ENCODE results near the gene OTULIN. TPM values are rescaled to one million over a fixed set of nuclear protein-coding genes. Genes with fewer than 3 reads are reported as not detected.

Gene OTULIN
- total RNA-seq (10 to 100 TPM; 12.9 to 37.9 (median 19.8) TPM), polyA plus RNA-seq (10 to 100 TPM in 1 of 3 donors, 1 to 10 TPM in 2; 6.6 to 13.8 (median 6.7) TPM)

DNA sequence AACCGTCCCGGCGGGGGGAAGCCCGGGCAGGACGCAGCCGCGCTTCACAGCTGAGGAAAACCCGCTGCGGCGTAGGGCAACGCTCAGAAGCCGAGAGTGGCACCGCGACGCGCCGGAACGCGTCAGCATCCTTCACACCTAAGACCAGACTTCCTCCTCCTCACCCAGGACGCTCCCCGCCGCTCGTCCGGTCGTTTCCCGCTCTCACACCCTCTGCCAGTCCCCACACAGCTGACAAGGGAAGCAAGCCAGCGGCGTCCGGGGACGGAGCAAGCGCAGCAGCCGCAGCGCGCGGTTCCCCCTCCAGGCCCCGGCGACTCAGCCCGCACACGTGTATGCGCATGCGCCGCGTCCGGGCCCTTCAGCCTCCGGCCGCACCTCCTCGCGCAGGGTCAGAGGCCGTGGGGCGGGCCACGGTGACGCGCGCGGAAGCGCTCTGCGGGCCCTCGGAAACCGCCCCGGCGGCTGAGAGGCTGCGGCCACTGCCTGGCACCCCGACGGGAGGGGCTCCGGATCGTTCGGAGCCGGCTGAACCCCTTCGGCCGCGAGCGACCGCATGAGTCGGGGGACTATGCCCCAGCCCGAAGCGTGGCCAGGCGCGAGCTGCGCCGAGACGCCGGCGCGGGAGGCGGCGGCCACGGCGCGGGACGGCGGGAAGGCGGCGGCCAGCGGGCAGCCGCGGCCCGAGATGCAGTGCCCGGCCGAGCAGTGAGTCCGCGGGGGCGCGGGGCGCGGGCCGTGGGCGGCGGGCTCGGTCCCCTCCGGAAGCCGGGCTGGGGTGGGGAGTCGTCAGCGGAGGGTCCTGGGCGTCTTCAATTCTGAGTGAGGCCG lies at the start of gene OTULIN:
TSS of gene OTULIN (plus strand) at position 449 of the 831 bp plus-strand sequence. CDS start at position 557, 108 bp downstream.
- peak; percentile 95 for DNase-seq
- 0 to 1% methylated on average over 115 of the region's 115 CpGs for WGBS, 2 donors

DNA sequence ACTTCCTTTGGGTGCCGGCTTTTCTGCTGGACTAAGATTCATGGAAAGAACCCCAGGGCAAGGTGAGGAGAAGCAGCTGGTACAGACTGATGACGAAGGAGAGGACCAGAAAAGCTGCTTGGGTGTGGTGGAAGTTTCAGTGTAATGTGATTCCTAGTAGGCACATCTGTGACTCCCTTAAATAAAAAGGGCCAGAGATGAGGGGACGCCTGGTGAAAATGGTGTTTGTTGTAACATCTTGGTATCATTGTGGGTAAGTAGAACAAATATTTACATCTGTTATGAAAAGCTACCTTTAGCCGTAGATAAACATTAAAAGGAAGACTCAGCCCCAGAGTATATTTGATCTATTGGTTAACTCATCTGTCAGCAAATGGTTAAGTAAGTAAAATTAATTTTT lies 49.2 kb upstream of the OTULIN start:
- H3K27me3 ChIP-seq: no peaks in the 10 kb centered on the region
- 89 to 90% methylated on average over 4 of the region's 4 CpGs for WGBS, 2 donors
- H3K36me3 ChIP-seq: no peaks in the 10 kb centered on the region
- no peaks in the 10 kb centered on the region for H3K4me1 ChIP-seq
- H3K27ac ChIP-seq: no peak overlapping the region
- intact Hi-C loops (cut with DNase I): no loop called here
- DNase-seq: no peak
- no peak overlapping the region for H3K4me3 ChIP-seq
- no peaks in the 10 kb centered on the region for H3K9me3 ChIP-seq
- TF ChIP-seq EP300 (IDR thresholded peaks at IDR 0.05): no peak
- TF ChIP-seq POLR2A (IDR thresholded peaks at IDR 0.05): no peak
- TF ChIP-seq, protein P1, sequence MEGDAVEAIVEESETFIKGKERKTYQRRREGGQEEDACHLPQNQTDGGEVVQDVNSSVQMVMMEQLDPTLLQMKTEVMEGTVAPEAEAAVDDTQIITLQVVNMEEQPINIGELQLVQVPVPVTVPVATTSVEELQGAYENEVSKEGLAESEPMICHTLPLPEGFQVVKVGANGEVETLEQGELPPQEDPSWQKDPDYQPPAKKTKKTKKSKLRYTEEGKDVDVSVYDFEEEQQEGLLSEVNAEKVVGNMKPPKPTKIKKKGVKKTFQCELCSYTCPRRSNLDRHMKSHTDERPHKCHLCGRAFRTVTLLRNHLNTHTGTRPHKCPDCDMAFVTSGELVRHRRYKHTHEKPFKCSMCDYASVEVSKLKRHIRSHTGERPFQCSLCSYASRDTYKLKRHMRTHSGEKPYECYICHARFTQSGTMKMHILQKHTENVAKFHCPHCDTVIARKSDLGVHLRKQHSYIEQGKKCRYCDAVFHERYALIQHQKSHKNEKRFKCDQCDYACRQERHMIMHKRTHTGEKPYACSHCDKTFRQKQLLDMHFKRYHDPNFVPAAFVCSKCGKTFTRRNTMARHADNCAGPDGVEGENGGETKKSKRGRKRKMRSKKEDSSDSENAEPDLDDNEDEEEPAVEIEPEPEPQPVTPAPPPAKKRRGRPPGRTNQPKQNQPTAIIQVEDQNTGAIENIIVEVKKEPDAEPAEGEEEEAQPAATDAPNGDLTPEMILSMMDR (IDR thresholded peaks at IDR 0.05): no peak
- no peak for TF ChIP-seq POLR2AphosphoS5 (IDR thresholded peaks at IDR 0.05)

More for the DNA sequence above, at the start of gene OTULIN:
- Histone ChIP-seq H3K9me3 (no peaks in the 10 kb centered on the region), H3K27ac (peak within 1 kb of the TSS; percentile 85 to 95 (median 92)), H3K36me3 (no peaks in the 10 kb centered on the region), H3K27me3 (no peaks in the 10 kb centered on the region), H3K4me3 (peak within 1 kb of the TSS; percentile 61 to 79 (median 69)), H3K4me1 (peaks cover 0 to 40% (median 33%) of the 10 kb centered on the region in 4 donors)
- intact Hi-C loops (cut with DNase I): loop anchor here (5.0 to 10.0 kb wide), 3 partner anchors 82 to 550 kb away; partner anchors contain the start of genes ANKH and OTULINL
- peak in 1 of 4 donors; percentile 8 for TF ChIP-seq EP300 (IDR thresholded peaks at IDR 0.05)
- TF ChIP-seq, protein P1 (IDR thresholded peaks at IDR 0.05): no peak
- peak; percentile 82 to 95 (median 93) for TF ChIP-seq POLR2AphosphoS5 (IDR thresholded peaks at IDR 0.05)
- peak; percentile 62 to 79 for TF ChIP-seq POLR2A (IDR thresholded peaks at IDR 0.05)

DNA sequence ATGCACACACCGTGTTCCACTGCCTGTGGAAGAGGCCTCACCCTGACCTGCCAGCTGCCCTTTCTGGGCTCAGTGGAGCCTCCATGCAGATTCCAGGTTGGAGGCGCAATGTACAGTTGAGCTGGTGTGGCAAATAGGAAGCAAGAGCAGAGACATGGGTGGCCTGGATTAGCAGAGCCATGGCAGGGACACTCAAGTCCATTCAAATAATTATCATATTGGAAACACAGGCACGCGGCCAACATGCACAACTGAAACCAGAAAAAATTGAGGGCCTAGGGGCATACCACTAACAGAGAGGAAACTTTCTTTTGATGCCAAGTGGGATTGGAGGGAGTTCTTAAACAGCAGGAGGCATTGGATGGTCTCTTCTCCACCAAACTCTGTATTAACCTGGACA lies 47.1 kb upstream of the OTULIN start:
- Histone ChIP-seq H3K4me3 (no peak overlapping the region), H3K4me1 (no peaks in the 10 kb centered on the region), H3K27ac (no peak overlapping the region), H3K27me3 (no peaks in the 10 kb centered on the region), H3K9me3 (peaks cover 0 to 1% (median 0%) of the 10 kb centered on the region in 4 donors), H3K36me3 (no peaks in the 10 kb centered on the region)
- no peak for DNase-seq
- whole genome bisulfite sequencing, 2 donors: 96 to 98% methylated on average over 4 of the region's 4 CpGs
- intact Hi-C loops (cut with DNase I): no loop called here
- TF ChIP-seq, protein P1 (IDR thresholded peaks at IDR 0.05): no peak

DNA sequence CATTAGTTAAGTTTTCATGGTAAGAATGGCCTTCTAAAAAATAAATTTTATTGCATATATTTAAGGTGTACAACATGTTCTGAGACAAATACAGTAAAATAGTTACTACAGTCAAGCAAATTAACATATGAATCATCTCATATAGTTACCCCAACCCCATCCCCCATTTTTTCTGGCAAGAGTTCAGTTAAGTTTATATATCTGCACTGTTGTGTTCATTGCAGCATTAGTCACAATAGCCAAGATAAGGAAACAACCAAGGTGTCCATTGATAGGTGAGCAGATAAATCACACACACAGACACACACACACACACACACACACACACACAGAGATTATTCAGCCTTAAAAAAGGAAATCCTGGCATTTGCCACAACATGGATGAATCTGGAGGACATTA lies 37.2 kb upstream of the OTULIN start:
- Histone ChIP-seq H3K27me3 (no peaks in the 10 kb centered on the region), H3K36me3 (no peaks in the 10 kb centered on the region), H3K27ac (no peak overlapping the region), H3K9me3 (peaks cover 0 to 2% (median 0%) of the 10 kb centered on the region in 4 donors), H3K4me3 (no peak overlapping the region), H3K4me1 (no peaks in the 10 kb centered on the region)
- TF ChIP-seq EP300 (IDR thresholded peaks at IDR 0.05): no peak
- no peak for TF ChIP-seq POLR2AphosphoS5 (IDR thresholded peaks at IDR 0.05)
- TF ChIP-seq POLR2A (IDR thresholded peaks at IDR 0.05): no peak
- TF ChIP-seq, protein P1 (IDR thresholded peaks at IDR 0.05): no peak
- no peak for DNase-seq
- intact Hi-C loops (cut with DNase I): no loop called here

All from sigmoid colon (tissue), 7 donors.